Endometrium (tissue), 2 donors: ENCODE results near the gene SRP68.
"Not testable (repeated sequence)": the region's sequence is repeated elsewhere in the genome, so short reads cannot be mapped to it uniquely, and the experiment has no call there.

ENCODE experiments used
- FAIRE-seq: peaks from 2 replicates; lab custom pipeline; 2012; peaks lifted over from hg19 to GRCh38; lab: Jason Lieb, UNC
- donor health status: control.
- donor health status: control.

SRP68 gene

GRCh38 chr17:76089680-76090516, 17.6 kb upstream of the SRP68 start:
- no peak for FAIRE-seq

- FAIRE-seq, result no peak
Observed at GRCh38 chr17:76088868-76089576, 16.7 kb upstream of the SRP68 start.

GRCh38 chr17:76088041-76088867, 15.9 kb upstream of the SRP68 start:
- FAIRE-seq, result no peak

GRCh38 chr17:76087531-76087930, 15.2 kb upstream of the SRP68 start:
- no peak for FAIRE-seq

GRCh38 chr17:76086384-76086783, 14.1 kb upstream of the SRP68 start:
- FAIRE-seq, result no peak

GRCh38 chr17:76085731-76086366, 13.5 kb upstream of the SRP68 start:
- FAIRE-seq, result no peak

GRCh38 chr17:76085066-76085730, 12.9 kb upstream of the SRP68 start:
- FAIRE-seq, result no peak

- no peak for FAIRE-seq
Observed at GRCh38 chr17:76083536-76084182, 11.3 kb upstream of the SRP68 start.

GRCh38 chr17:76082326-76083251, 10.3 kb upstream of the SRP68 start:
- FAIRE-seq, result no peak

- FAIRE-seq, result no peak
Observed at GRCh38 chr17:76081295-76082210, 9.2 kb upstream of the SRP68 start.

- FAIRE-seq, result no peak
Observed at GRCh38 chr17:76080768-76081287, 8.5 kb upstream of the SRP68 start.

- FAIRE-seq, result no peak
Observed at GRCh38 chr17:76079956-76080767, 7.8 kb upstream of the SRP68 start.

GRCh38 chr17:76079535-76079955, 7.2 kb upstream of the SRP68 start:
- no peak for FAIRE-seq

- FAIRE-seq, result no peak
Observed at GRCh38 chr17:76078860-76079534, 6.7 kb upstream of the SRP68 start, which contains the start of gene ZACN. Gene ZACN (plus strand): TSS chr17:76079182. CDS start chr17:76079265, 83 bp downstream.

- not testable (repeated sequence) for FAIRE-seq
Observed at GRCh38 chr17:76078370-76078769, 6.1 kb upstream of the SRP68 start.

- no peak for FAIRE-seq
Observed at GRCh38 chr17:76077584-76078110, 5.3 kb upstream of the SRP68 start.
